Glutamatergic neuron (in vitro differentiated cells): Measurements from ENCODE around the gene ATAT1. TPM values are rescaled to one million over a fixed set of nuclear protein-coding genes. Genes with fewer than 3 reads are reported as not detected.

Experiments
- DNase-seq: peaks from one replicate; pipeline ENCODE4 v3.0.0; 2022
- H3K27ac Mint-ChIP-seq: one replicate; pipeline ENCODE4 v1.8.0; 2020; ENCODE audit warnings: mild to moderate bottlenecking, mixed read lengths, inconsistent platforms; ENCODE audit not compliant: unreplicated experiment
- H3K27me3 Mint-ChIP-seq: one replicate; pipeline ENCODE4 v1.8.0; 2020; ENCODE audit warnings: mild to moderate bottlenecking, moderate library complexity, mixed read lengths, inconsistent platforms; ENCODE audit not compliant: unreplicated experiment
- H3K36me3 Mint-ChIP-seq: one replicate; pipeline ENCODE4 v1.8.0; 2020; ENCODE audit warnings: mild to moderate bottlenecking, mixed read lengths, inconsistent platforms; ENCODE audit not compliant: unreplicated experiment
- H3K4me1 Mint-ChIP-seq: one replicate; pipeline ENCODE4 v1.8.0; 2020; ENCODE audit warnings: mild to moderate bottlenecking, low read depth, mixed read lengths, inconsistent platforms; ENCODE audit not compliant: unreplicated experiment
- H3K4me3 Mint-ChIP-seq: one replicate; pipeline ENCODE4 v1.8.0; 2020; ENCODE audit warnings: mild to moderate bottlenecking, mixed read lengths, inconsistent platforms; ENCODE audit not compliant: unreplicated experiment
- H3K9me3 Mint-ChIP-seq: one replicate; pipeline ENCODE4 v1.8.0; 2020; ENCODE audit warnings: mild to moderate bottlenecking, moderate library complexity, mixed read lengths, inconsistent platforms; ENCODE audit not compliant: unreplicated experiment
- CTCF ChIP-seq: fragments of 200-600 bp; sonication (generic); IDR thresholded peaks from one replicate; pipeline ENCODE4 v1.5.0; 2021; ENCODE audit not compliant: partially characterized antibody, unreplicated experiment
- total RNA-seq: library from RNA; stranded (reverse); fragmentation: NEBNext Ultra II Directional; extraction: Animal tissue kit (Norgen Biotek cat#: 25700); gene quantifications from one replicate; pipeline ENCODE4 v1.2.1, GENCODE V29; 2021; ENCODE audit not compliant: unreplicated experiment

ATAT1 gene
- total RNA-seq, 1 donor from 2014 or later: 131 TPM

GRCh38 chr6:30647242-30648116 is 20.8 kb downstream of the ATAT1 start:
- Mint-ChIP-seq H3K4me1 (peaks cover 11% of the 10 kb centered on the region), H3K27ac (peak overlapping the region; percentile 29), H3K27me3 (peaks cover 9% of the 10 kb centered on the region), H3K4me3 (peak overlapping the region; percentile 88), H3K9me3 (peaks cover 9% of the 10 kb centered on the region), H3K36me3 (no peaks in the 10 kb centered on the region)
- peak; percentile 81 for DNase-seq
- TF ChIP-seq CTCF: no peak

GRCh38 chr6:30651143-30651542 is 24.5 kb downstream of the ATAT1 start:
- Mint-ChIP-seq H3K4me1 (peaks cover 9% of the 10 kb centered on the region), H3K4me3 (peak overlapping the region; percentile 30), H3K27ac (peak overlapping the region; percentile 66), H3K27me3 (peaks cover 9% of the 10 kb centered on the region), H3K36me3 (no peaks in the 10 kb centered on the region), H3K9me3 (peaks cover 7% of the 10 kb centered on the region)
- TF ChIP-seq CTCF: no peak
- DNase-seq: no peak

- no peak for DNase-seq
- H3K27ac Mint-ChIP-seq: no peak overlapping the region
- H3K4me1 Mint-ChIP-seq: no peaks in the 10 kb centered on the region
- H3K4me3 Mint-ChIP-seq: no peak overlapping the region
- H3K36me3 Mint-ChIP-seq: no peaks in the 10 kb centered on the region
- peaks cover 1% of the 10 kb centered on the region for H3K9me3 Mint-ChIP-seq
- H3K27me3 Mint-ChIP-seq: peaks cover 6% of the 10 kb centered on the region
- TF ChIP-seq CTCF: no peak
Measured at GRCh38 chr6:30654798-30655742, 28.4 kb downstream of the ATAT1 start.

GRCh38 chr6:30655743-30656094 is 29.0 kb downstream of the ATAT1 start:
- Mint-ChIP-seq H3K4me1 (no peaks in the 10 kb centered on the region), H3K36me3 (no peaks in the 10 kb centered on the region), H3K27me3 (peaks cover 6% of the 10 kb centered on the region), H3K4me3 (no peak overlapping the region), H3K9me3 (peaks cover 1% of the 10 kb centered on the region), H3K27ac (no peak overlapping the region)
- TF ChIP-seq CTCF: no peak
- no peak for DNase-seq

GRCh38 chr6:30656513-30656912 is 29.8 kb downstream of the ATAT1 start:
- TF ChIP-seq CTCF: no peak
- H3K4me3 Mint-ChIP-seq: no peak overlapping the region
- no peaks in the 10 kb centered on the region for H3K36me3 Mint-ChIP-seq
- H3K27me3 Mint-ChIP-seq: peaks cover 4% of the 10 kb centered on the region
- no peak overlapping the region for H3K27ac Mint-ChIP-seq
- no peaks in the 10 kb centered on the region for H3K4me1 Mint-ChIP-seq
- peaks cover 1% of the 10 kb centered on the region for H3K9me3 Mint-ChIP-seq
- DNase-seq: no peak
